Fibroblast of skin of left biceps (primary cell): ENCODE measurements around the gene EDAR.
A peak's percentile ranks its signal among the peaks of the same experiment; 100 is the strongest.

Experiments used
- DNase-seq, 2 experiments: peaks; one replicate each; pipeline ENCODE4 v3.0.0-alpha.2; 2013; ENCODE audit warnings: low read depth in 2 of 2

The EDAR gene

DNA sequence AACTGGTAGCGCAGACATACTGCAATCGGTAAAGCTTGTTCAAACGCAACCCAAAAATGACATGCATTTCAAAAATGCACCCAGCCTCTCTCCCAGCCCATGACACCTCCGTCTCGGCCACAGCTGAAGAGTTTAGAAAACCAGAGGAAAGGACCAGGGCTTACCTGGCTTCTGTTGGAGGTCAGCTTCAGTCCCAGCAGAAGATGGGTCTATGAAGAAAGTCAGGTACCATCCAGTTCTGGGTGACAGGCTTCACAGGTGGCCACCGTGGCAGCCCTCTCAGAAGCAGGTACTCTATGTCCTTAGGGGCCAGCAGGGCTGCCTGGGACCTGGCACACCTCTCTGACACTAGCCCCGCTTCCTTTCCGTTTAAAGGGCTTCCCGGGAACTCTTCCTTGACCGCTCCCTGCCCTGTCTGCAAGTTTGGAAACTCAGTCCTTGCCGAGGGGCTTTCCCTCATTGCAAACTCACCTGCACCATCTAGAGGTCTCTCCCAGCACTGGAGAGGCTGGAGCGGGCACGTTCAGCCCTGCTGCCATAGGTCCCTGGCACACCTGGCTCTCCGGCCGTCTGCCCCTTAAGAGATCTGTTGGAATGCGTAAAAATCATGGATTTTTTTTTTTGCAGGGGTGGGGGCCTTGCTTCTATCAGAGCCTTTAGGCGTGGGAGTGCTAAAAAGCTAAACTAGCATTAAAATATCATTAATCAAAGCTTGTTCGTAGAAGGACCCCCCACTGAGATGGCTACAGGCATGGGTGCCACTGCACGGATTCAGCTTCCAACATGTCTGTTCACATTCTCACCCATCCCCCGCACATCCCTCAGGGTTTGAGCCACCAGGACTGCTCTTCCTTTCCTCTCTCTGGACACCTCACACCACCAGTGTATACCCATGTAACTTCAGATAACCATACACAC lies at the start of gene EDAR:
Gene EDAR, minus strand, starts transcription at position 425 of the 918 bp plus-strand sequence. CDS start 58,206 bp downstream, outside the sequence.
- DNase-seq, result no peak

DNA sequence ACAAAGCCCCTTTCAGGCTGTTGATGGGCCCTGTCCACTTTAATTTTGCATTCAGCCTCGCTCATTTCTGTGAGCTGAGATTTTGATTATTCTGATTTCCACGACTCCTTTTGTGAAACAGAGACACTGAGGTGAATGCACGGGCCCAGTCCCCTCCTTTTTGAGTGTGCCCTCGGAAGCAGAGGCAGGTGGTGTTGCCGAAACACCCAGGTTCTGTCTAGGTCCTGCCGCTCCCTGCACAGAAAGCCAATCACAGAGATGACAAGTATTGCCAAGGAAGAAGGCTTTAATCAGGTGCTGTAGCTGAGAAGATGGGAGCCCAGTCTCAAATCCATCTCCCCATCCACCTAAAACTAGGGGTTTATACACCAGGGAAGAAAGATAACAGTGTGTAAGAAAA lies 44.2 kb upstream of the EDAR start:
- DNase-seq, result no peak

DNA sequence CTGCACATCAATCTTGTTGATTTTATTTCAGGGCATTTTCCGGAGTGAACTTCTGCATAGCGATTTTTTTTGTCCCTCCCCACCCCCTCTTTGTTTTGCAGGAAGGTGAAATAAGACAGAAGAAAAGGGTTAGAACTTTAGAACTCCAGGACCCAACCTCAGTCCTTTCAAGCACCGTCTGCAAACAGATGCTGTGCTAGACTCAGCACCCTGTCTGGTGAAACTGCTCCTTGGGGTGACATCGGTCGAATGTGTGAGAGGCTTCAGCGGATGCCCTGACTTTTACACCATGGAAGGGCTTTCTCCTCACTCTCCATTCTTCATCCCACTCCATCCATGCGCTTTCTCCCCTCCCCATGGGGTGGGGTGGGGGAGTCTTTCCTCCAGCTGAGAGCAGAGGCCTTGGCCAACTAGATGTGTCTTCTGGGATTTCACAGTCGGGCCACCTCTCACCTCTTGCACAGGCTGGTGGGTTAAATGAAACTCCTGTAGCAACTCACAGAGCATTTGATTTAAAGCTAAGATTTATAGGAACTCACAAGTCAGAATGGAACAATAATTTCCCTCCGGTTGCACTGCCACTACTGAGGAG lies 43.3 kb upstream of the EDAR start:
- no peak for DNase-seq

DNA sequence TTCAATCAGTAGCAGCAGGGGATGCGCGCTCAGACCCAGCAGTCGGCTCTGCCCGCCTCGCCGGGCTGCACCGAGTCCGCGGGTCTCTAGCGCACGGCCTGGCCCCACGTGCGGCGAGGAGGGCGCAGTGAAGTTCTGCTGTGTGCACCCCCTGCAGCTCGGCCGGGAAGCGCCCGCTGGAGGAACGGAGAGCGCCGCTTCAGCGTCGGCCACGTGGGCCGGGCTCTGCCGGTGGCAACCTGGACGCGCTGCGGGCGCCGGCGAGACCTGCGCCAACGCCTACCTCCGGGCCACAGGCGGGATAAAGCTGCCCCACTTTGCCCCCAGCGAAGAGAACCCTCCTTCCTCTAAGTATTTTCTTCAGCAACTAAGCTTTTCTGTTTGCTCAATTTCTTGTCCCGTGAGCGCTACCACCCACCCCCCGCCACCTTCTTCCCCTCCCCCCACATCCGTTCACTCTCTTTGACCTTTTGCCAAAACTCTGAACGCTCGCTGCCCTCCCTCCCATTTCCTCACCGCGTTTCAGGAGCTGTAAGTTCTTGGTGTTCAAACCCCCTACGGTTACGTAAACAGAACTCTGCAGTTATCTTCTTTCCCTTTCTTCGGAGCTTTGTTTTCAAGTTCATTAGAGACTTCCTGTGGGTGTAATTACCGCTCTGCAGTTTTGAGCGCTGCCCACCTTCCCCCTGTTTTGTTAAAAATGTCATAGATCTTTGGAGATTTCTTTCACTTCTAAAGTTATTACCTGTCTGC lies 42.6 kb upstream of the EDAR start:
- no peak for DNase-seq

DNA sequence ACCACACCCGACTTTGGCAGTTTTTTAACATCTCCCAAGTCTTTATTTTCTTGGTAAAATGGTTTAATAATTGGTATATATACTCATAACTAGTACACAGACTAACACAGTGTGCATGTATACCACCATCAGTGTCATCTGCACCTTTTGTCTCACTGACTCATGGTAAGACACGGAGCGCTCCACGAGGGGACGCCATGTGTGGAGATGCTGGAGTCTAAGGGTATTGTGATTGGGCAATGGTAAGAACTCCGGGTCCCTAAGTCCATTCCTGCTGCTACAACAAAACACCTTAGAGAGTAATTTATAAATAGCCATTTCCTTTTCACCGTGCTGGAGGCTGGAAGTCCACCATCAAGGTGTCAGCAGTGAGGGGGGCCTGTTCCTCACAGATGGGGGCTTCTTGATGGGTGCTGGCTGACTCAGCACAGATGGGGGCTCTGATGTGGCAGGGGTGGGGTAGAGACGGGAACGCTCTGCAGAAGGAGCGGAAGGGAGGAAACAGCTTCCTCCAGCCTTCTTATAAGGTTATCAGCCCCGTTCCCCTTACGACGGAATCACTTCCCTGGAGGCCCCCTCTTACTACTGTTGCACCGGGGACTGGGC lies 42.0 kb upstream of the EDAR start:
- no peak for DNase-seq

DNA sequence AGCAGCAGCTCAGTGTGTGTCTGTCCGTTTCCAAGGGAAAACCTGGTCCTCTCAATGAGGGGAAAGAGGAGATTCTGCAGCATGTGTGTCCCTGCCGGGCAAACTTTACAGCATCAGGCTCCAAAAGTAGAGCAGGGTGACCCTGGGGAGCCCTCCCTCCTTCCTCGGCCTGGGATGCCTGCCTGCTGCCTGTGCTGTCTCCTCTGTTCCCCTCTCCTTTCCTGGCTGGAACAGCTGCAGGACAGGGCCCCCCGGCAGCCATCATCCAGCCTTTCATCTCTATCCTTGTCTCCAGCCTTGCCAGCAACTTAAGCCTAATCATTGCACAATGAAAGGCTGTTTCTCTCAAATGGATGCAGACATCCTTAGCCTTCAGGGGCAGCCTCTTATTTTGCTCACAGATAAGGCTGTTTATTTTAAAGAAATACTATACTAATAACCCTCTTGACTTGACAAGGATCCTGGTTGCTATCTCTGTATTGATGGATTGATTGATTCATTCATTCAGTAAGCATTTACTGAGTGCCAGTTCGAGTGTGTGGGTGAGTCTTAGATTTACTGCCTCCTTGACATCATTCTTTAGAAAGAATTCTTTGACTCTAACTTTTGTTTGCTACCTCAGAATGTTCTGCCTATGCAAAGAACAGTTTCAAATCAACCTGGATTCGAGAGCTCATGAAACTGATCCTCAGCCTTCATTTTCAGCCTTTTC lies 40.6 kb upstream of the EDAR start:
- no peak for DNase-seq

DNA sequence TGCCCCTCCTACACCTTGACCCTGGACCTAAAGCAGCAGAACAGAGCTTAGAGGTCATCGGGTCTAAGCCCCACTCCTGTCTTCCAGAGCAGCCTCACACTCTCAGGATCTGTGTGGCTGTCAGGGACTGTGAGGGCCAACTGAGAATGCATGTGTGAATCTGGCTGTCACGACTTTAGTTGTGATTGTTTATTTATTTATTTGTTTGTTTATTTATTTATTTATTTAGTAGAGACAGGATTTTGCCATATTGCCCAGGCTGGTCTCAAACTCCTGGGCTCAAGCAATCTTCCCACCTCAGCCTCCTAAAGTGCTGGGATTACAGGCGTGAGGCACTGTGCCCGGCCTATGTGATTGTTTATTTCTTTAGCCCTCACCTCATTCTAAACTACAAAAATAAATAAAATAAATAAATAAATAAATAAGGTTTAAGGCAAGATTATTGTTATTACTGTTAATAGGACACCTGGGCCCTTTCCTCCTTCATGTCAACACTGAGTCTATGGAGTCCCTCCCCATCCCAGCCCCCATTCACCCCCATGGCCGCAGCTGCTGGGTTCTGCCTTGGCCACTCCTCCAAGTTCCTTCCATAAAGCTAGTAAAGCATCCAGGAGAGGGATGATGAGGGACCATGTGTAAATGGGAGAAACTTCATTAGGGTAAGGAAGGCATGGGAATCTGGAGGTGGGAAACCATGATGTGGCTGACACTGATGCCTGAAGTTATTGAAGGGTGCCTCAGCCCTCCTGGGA lies 39.9 kb upstream of the EDAR start:
- DNase-seq, result no peak

DNA sequence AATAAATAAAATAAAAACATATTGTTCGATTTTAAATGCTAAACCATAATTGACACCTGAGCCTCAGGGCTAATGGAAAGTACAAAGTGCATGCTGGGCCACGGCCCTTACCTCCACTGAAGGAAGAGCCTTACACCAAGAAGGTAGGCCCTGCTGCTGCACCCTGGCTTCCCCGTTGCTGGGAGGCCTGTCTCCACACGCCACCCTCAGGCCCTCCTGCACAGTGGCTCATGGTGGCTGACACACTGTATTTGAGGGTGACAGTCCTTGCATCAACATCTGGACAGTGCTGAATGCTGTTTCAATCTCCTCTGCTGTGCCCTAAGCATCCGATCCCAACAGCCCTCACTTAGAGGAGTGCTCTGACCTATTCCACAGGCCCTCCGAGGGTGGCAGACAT lies 39.3 kb upstream of the EDAR start:
- no peak for DNase-seq

DNA sequence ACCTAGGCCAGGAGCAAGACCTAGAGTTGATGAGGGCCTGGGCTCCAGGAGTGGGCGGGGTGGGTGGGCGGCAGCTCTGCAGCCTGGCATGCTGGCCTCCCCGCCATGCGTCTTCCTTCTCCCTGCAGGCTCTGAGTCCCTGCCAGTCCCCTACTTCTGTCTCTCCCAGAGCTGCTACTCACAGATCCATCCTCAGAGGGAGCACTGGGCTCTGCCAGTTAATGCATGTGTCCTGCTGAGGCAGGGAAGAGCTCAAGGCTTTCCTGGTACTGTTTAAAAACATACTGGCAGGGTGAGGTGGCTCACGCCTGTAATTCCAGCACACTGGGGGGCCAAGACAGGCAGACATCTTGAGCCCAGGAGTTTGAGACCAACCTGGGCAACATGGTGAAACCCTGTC lies 38.7 kb upstream of the EDAR start:
- no peak for DNase-seq

DNA sequence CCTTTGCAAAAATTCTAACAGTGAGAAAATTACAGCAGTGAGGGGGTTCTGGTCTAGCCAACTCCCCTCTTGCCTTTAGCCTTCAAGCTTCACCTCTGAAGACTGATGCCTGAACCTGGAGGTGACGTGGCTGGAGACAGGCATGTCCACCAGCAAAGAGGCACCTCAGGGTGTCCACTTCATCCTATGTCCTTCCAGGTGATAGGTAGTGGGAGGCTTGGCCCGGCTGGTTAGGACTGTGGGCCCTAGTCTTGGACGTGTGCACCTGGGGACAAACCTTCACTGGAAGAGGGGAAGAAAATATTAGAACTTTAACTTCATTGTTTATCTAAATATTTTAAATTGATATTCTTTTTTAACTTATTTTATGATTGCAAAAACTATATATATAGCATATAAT lies 35.5 kb upstream of the EDAR start:
- no peak for DNase-seq

DNA sequence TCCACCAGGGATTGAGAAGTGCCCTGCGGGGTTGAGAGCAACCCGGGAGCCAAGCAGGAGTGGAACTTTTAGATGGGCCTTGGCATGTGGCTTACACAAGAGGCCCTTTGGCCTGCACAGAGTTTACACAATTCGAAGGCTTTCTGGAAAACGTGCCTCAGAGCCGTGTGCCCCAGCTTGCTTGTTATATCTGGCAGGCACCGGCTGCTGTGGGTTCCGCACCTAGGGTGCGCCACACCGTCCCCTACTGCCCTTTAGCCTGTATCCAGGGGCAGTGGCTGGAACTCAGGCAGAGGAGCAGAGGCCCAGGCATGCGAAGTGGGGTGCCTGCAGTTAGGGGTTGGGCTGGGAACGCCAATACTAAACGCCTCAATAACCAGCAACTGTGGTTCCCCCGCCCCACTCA lies 32.9 kb upstream of the EDAR start:
- DNase-seq, result no peak

DNA sequence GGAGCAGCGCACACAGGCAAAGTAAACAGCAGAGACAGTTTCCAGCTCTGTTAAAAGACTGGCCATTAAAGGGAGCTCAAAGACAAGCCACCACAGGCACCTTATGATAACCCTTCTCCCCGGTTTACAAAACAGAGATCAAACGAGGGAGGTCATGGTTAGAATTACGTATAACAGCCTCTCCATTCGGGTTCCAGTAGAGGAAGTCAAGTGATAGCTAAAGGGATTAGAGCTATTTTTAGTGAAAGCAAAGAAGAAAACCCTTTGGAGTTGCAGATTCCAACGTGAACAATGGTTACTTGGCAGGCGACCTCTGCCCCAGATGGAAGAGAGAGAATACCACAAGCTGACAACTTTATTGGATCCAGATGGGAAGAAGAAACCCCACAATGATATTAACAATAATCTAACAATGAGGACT lies 31.2 kb upstream of the EDAR start:
- peak; percentile 27 to 42 for DNase-seq

DNA sequence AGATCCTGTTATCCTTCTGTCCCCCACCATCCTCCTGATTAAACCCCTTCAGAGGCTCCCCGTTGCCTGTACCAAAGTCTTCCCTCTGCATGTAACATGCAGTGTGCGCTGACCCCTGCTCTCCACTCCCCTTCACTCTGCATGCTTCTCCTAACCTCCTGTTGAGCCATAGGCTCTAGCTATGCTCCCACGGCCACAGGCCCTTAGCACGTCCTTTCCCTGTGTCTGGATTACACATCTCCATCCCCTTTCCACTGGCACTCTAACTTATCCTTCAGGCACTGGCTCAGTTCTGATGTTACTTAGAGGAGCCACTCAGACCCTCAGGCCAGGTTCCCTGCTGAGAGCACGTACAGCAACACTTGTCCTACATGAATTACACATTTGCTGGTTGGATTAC lies 29.4 kb upstream of the EDAR start:
- no peak for DNase-seq

DNA sequence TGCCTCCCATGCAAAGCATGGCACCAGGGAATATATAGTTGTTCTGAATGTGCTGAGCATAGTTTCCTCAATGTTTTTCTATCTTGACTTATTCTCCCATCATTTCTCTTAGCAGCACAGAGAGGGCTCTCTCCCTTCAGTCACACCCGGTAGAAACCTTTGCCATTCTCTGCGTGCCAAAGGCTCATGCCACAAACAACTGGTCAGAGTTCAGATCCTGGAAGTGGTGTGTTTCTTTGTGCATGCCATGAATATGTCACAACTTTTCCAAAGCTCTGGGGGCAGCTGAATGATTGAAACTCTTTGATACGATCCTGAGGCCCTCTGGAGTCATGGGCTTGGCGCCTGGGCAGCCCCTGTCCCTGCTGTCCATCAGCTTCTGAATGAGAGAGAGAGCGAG lies 28.0 kb upstream of the EDAR start:
- DNase-seq, result no peak

DNA sequence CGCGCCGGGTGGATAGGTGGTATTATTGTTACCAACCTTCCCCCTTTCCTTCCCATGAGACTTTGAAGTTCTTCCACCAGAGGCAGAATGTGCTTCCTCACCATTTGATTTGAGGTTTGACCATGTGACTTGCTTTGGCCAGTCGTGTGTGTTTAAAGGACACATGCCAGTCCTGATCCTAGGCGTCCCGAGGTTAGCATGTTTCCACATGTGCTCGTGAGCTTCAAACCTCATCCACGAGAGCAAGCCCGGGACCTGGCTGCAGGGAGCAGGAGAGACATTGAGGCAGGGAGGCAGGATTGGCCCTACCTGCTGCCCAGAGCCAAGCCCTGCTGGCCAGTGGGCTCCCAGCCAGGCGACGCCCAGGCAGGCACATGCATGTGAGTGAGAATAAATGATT lies 27.4 kb upstream of the EDAR start:
- no peak for DNase-seq

DNA sequence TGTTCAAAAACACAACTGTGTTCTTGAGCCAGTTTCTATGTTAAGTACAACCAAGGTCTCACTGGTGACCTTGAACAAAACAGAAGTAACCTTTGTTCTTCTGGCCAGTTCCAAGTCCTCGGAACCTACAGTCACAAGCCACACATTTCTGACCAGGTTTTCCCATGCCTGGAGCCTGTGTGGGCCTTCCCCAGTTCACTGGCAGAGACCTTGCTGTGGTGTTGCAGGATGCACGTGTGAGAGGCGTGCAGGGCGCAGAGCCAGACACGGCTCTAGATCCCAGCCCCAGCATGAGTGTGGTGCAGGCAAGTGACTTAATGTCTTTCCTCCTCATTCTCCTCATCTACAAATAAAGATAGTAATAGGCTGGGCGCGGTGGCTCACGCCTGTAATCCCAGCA lies 25.5 kb upstream of the EDAR start:
- no peak for DNase-seq

DNA sequence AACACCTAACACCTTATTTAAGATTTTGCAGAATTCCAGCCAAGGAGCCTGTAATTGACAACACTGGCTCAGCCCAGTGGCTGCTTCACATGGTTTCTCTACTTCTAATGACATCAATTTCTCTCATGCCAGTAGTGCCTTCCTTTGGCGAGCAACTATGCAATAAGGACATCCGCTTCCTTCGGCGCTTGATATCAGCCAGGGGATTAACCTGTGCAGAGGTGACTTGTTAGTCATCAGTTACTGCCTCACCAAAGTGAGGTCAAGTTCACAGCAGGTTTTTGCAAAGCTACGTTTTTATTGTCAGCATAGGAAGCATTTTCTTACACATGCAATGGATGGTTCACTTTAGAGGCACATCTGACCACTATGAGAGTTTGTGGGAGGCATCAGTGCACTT lies 24.0 kb upstream of the EDAR start:
- DNase-seq, result no peak

DNA sequence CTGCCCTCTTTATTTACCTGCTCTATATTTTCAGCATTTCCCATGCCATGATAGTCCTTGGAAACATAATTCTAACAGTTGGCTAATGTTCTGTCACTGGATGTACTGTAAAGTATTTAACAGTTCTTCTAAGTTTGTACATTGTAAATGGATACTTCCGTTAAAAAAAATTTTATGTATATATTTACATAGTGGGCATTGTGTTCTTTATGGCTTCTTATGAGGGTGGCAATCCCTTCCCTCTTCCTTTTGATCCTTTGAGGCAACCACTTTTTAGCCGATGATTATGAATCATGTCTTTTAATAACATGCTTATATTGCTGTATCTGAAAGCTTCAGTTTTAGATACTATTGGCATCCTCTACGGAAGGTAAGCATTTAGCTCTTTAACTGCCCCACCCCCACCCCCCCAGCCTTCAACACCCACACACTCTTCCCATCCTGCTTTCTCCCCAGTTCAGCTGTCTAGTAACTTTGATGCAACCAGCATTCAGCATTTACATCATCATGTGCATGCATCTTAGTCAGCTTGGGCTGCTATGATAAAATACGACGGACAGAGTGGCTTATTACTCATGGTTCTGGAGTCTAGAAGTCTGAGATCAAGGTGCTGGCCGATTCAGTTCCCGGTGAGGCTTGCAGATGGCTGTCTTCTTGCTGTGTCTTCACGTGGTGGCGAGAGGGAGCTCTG lies 21.0 kb upstream of the EDAR start:
- no peak for DNase-seq

DNA sequence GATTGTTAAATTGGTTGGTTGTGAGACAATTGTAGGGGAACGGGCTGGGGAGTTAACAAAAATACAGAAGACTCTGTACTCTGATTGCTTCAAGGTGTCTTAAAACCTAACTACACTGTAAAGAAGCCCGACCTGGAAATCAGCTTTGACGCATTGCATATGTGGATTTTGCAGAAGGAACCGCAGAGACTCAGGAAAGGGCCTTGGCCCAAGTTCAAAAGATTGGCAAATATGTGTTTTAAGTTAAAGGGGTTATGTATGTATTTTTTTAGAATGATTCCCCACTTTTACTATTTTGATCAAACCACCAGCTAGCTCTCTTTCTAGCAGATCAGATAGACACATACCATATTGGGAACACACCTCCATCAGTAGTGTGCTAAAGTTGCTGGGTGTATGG lies 18.0 kb upstream of the EDAR start:
- DNase-seq, result no peak

DNA sequence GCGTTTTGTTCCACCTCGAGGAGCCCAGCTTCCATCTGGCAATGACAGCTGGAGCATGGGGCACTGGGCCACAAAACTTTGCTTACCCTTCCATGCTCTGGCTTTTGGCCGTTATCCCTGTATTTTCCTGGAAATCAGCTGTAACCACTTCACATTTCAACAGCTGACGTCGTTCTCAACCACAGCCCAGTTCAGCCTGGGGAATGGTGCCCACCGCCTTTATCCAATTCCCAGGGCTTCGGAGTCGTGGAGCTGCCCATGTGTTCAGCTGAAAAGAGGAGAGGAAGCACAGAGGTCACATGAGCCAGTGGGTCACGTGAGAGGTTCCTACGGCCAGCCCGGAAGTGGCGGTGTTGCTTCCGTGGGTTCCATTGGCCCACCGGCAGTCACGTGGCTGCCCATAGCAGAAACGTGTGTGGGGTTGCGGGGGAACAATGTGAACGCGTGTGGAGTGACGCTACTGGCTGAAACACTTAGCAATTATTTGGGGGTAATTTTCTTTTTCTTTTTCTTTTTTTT lies 16.7 kb upstream of the EDAR start:
- no peak for DNase-seq
